ENCODE data around the gene FANCE. TPM values are rescaled to one million over a fixed set of nuclear protein-coding genes. Genes with fewer than 3 reads are reported as not detected.

FANCE gene
- total and polyA plus RNA-seq, 9 donors, result 5.3 to 12.2 (median 9.1) TPM

DNA sequence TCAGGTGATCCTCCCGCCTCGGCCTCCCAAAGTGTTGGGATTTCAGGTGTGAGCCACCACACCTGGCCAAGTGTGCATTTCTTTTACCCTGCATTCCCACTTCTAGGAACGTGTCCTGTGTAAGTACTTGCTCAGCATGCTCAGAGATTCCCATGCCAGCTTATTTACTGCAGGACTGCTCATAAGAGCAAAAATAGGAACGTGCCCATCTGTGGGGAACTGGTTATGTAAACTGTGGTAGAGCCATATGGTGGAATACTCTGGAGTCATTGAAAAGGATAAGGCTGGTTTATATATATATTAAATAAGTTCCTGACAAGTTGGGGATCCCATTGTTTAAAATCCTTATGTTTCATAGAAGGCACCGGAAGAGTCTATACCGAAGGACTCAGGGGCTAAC, 38.2 kb upstream of the FANCE start:
- H3K4me1 ChIP-seq (ENCODE audit: insufficient read depth), result peaks cover 2% of the 10 kb centered on the region
- WGBS, 3 donors, result 85 to 87% (median 86%) methylated on average over 6 of the region's 6 CpGs
- H3K27me3 ChIP-seq, result no peaks in the 10 kb centered on the region
- H3K4me3 ChIP-seq, result no peak overlapping the region
- H3K27ac ChIP-seq, result no peak overlapping the region
- intact Hi-C loops (cut with DNase I), result loop anchor here (2.0 to 10.0 kb wide), 2 partner anchors 69 to 71 kb away; partner anchors contain the start of gene PPARD (in 4 of the 4)
- TF ChIP-seq, protein P1, sequence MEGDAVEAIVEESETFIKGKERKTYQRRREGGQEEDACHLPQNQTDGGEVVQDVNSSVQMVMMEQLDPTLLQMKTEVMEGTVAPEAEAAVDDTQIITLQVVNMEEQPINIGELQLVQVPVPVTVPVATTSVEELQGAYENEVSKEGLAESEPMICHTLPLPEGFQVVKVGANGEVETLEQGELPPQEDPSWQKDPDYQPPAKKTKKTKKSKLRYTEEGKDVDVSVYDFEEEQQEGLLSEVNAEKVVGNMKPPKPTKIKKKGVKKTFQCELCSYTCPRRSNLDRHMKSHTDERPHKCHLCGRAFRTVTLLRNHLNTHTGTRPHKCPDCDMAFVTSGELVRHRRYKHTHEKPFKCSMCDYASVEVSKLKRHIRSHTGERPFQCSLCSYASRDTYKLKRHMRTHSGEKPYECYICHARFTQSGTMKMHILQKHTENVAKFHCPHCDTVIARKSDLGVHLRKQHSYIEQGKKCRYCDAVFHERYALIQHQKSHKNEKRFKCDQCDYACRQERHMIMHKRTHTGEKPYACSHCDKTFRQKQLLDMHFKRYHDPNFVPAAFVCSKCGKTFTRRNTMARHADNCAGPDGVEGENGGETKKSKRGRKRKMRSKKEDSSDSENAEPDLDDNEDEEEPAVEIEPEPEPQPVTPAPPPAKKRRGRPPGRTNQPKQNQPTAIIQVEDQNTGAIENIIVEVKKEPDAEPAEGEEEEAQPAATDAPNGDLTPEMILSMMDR (IDR thresholded peaks at IDR 0.05), result no peak
- TF ChIP-seq EP300 (IDR thresholded peaks at IDR 0.05), result no peak
- TF ChIP-seq POLR2A (IDR thresholded peaks at IDR 0.05), result no peak
- no peak for DNase-seq
- H3K9me3 ChIP-seq, result no peaks in the 10 kb centered on the region
- no peaks in the 10 kb centered on the region for H3K36me3 ChIP-seq

DNA sequence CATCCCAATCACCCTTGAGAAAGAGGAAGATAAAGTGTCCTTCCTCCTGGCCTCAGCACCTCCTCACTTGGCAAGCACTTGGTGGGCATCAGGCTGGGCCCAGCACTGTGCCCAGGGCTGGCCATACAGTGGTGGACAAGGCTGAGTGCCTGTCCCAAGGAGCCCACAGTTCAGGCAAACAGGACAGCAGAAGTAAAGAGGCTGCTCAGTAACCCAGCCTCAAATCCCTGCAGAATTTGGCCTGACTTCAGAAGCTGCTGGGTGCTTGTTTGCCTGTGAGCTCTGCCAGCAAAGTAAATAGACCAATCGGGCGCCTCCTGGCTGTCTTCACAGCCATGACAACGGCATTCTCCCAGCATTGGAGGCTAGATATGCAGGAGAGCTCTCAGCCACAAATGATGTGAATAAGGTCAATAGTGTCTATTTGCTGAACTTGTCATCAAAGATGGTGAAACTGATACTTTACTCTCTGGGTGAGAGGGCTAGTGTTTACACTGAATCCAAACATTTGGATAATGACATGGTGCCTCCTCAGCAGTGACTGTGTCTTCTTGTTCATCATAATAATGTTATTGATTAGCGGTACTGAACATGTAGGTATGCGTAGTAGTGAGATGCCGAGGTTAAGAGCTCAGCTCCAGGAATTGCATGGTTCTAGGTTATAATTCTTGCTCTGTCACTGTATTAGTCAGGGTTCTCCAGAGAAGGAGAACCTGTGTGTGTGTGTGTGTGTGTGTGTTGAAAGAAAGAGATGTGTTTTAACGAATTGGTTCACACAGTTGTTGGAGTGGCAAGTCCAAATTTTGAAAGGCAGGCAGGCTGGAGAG, 36.9 kb upstream of the FANCE start:
- H3K36me3 ChIP-seq, result no peaks in the 10 kb centered on the region

DNA sequence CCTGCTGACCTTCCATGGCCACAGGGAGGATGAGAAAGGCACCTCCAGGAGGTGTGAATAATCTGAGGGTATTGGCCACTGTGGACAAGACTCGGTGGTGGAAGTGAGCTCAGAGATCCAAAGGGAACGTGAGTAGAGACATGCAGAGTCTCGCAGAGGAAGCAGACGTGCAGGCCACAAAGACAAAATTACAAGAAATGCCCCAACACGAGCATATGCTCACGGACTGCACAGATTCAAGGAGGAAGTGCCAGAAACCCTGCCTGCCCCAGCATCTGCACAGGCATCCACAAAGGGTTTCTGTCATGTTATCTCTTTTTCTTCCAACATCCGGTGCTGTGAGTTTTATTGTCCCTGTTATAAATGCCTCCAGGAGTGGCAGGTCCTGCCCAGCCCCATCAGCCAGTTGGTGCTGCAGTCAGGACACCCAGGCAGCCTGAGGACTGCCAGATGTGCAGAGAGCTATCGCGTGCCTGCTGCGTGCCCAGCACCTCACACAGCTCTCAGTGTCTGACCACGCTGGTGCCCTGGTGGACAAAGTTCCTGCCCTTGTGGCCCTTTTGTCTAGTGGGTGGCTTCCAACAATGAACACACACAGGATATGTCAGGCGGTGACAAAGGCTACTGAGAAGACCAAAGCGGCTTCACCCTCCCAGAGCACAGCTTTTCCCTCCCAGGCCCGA, 34.0 kb upstream of the FANCE start:
- Histone ChIP-seq H3K4me1 (ENCODE audit: insufficient read depth) (peaks cover 2% of the 10 kb centered on the region), H3K27ac (no peak overlapping the region), H3K4me3 (no peak overlapping the region), H3K9me3 (no peaks in the 10 kb centered on the region), H3K27me3 (no peaks in the 10 kb centered on the region), H3K36me3 (no peaks in the 10 kb centered on the region)
- TF ChIP-seq POLR2A (IDR thresholded peaks at IDR 0.05), result no peak
- TF ChIP-seq, protein P1 (IDR thresholded peaks at IDR 0.05), result no peak
- no peak for TF ChIP-seq EP300 (IDR thresholded peaks at IDR 0.05)
- intact Hi-C loops (cut with DNase I), result loop anchor here in 3 of 4 donors (10.0 kb wide), 1 partner anchor 73 kb away; the partner anchor contains the start of gene PPARD (in 3 of the 3)
- no peak for DNase-seq
- WGBS, 3 donors, result 86 to 91% (median 88%) methylated on average over 14 of the region's 14 CpGs

More for the DNA sequence above, 36.9 kb upstream of the FANCE start:
- no peaks in the 10 kb centered on the region for H3K27me3 ChIP-seq
- peaks cover 2% of the 10 kb centered on the region for H3K4me1 ChIP-seq (ENCODE audit: insufficient read depth)
- no peaks in the 10 kb centered on the region for H3K9me3 ChIP-seq
- WGBS, 3 donors, result 47 to 55% (median 49%) methylated on average over 7 of the region's 7 CpGs
- no peak overlapping the region for H3K27ac ChIP-seq
- intact Hi-C loops (cut with DNase I), result loop anchor here (2.0 to 10.0 kb wide), 2 partner anchors 70 to 72 kb away; partner anchors contain the start of gene PPARD (in 4 of the 4)
- peak; percentile 80 to 85 (median 82) for DNase-seq
- H3K4me3 ChIP-seq, result no peak overlapping the region
- TF ChIP-seq POLR2A (IDR thresholded peaks at IDR 0.05), result no peak
- TF ChIP-seq, protein P1 (IDR thresholded peaks at IDR 0.05), result peak; percentile 42 to 81 (median 74)

DNA sequence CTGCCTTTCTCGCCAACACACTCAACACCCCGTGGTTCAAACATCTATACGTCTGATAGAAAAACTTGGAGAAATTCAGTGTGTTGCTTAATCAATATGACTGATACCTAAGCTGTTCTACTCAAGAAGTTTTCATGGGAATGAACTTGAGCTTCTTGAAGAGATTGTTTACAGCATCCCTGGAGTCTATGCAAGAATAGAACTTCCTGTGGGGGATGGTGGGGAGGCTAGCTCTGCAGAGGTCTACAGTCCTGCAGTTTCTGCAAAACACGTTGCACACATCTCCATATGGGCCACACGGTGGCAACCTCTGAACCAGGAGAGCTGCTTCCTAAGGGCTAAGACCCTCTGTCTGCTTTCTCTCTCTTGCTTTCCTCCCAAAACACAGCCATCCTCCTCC, 32.7 kb upstream of the FANCE start:
- no peaks in the 10 kb centered on the region for H3K36me3 ChIP-seq

More for the DNA sequence above, 32.7 kb upstream of the FANCE start:
- intact Hi-C loops (cut with DNase I), result loop anchor here in 3 of 4 donors (10.0 kb wide), 1 partner anchor 75 kb away; the partner anchor contains the start of gene PPARD (in 3 of the 3)
- H3K27me3 ChIP-seq, result no peaks in the 10 kb centered on the region
- no peak for TF ChIP-seq EP300 (IDR thresholded peaks at IDR 0.05)
- DNase-seq, result no peak
- 52 to 60% (median 56%) methylated on average over 5 of the region's 5 CpGs for WGBS, 3 donors
- no peak overlapping the region for H3K27ac ChIP-seq
- peaks cover 2% of the 10 kb centered on the region for H3K4me1 ChIP-seq (ENCODE audit: insufficient read depth)
- no peaks in the 10 kb centered on the region for H3K9me3 ChIP-seq
- H3K4me3 ChIP-seq, result no peak overlapping the region
